ENCODE results near the gene FNBP1. TPM values are rescaled to one million over a fixed set of nuclear protein-coding genes. Genes with fewer than 3 reads are reported as not detected.

Gene FNBP1
- polyA plus RNA-seq, 2 of the 4 experiments (the other 2 are of a cell fraction): 10.6 to 15.6 TPM

GRCh38 chr9:130027533-130028365 is 15.2 kb downstream of the FNBP1 start:
- Histone ChIP-seq H3K4me1 (peaks cover 34% of the 10 kb centered on the region), H3K4me2 (no peak overlapping the region), H3K9me3 (peaks cover 5% of the 10 kb centered on the region; the same call in 1 of the 3 replicates), H3K4me3 (no peak overlapping the region), H3K27ac (no peak overlapping the region)
- TF ChIP-seq SREBF2 (IDR thresholded peaks at IDR 0.05): no peak
- TF ChIP-seq NPAS2 (CRISPR knock-in tag; IDR thresholded peaks at IDR 0.05; ENCODE audit: borderline replicate concordance): no peak
- no peak for TF ChIP-seq HOXA7 (CRISPR knock-in tag; IDR thresholded peaks at IDR 0.05)
- no peak for TF ChIP-seq REST (IDR thresholded peaks at IDR 0.05)
- TF ChIP-seq BHLHE40 (IDR thresholded peaks at IDR 0.05; ENCODE audit: low read depth, low read length): no peak
- TF ChIP-seq MAZ (IDR thresholded peaks at IDR 0.05; ENCODE audit: borderline replicate concordance, low read depth, low read length): no peak
- TF ChIP-seq FOXS1 (CRISPR knock-in tag; IDR thresholded peaks at IDR 0.05): no peak
- no peak for TF ChIP-seq CBX2 (IDR thresholded peaks at IDR 0.05; ENCODE audit: borderline replicate concordance, low read depth)
- no peak for TF ChIP-seq RAD21 (conservative IDR thresholded peaks at IDR 0.05 in 1 of 2, IDR thresholded peaks at IDR 0.05 in 1 of 2)
- no peak for TF ChIP-seq RFX5 (IDR thresholded peaks at IDR 0.05)
- FAIRE-seq: no peak
- WGBS (ENCODE audit: missing lambda C conversion rate): 87% methylated on average over 9 of the region's 9 CpGs
- ChIA-PET CTCF (interaction anchor here (1.0 to 3.5 kb wide), 7 partner anchors 12 to 143 kb away, joined by 3 to 13 read pairs (median 3); no protein-coding TSS in a partner anchor), POLR2A (no interaction called here)
- ATAC-seq: no peak
- DNase-seq (ENCODE audit: low read depth in 1 of 2, low spot score in 1 of 2): no peak

- 93% methylated on average over 2 of the region's 2 CpGs for WGBS (ENCODE audit: missing lambda C conversion rate)
- Histone ChIP-seq H3K27ac (no peak overlapping the region), H3K4me2 (no peak overlapping the region), H3K4me3 (no peak overlapping the region), H3K4me1 (peaks cover 34% of the 10 kb centered on the region), H3K9me3 (peaks cover 5% of the 10 kb centered on the region; the same call in 1 of the 3 replicates)
- CTCF ChIA-PET: interaction anchor here (1.3 to 3.5 kb wide), 3 partner anchors 13 to 84 kb away, joined by 3 to 13 read pairs (median 3); no protein-coding TSS in a partner anchor
- DNase-seq (ENCODE audit: low read depth in 1 of 2, low spot score in 1 of 2) (no peak), ATAC-seq (no peak), FAIRE-seq (no peak)
- TF ChIP-seq POLR2AphosphoS2 (conservative IDR thresholded peaks at IDR 0.05; ENCODE audit: low read length) (no peak), GATA3 (IDR thresholded peaks at IDR 0.05; ENCODE audit: borderline replicate concordance) (no peak), ZC3H11A (IDR thresholded peaks at IDR 0.05) (no peak), RNF2 (IDR thresholded peaks at IDR 0.05; ENCODE audit: borderline replicate concordance, low read depth) (no peak), NFE2L2 (conservative IDR thresholded peaks at IDR 0.05; ENCODE audit: low read length) (no peak), ZSCAN20 (CRISPR knock-in tag; IDR thresholded peaks at IDR 0.05) (no peak), HOXA7 (CRISPR knock-in tag; IDR thresholded peaks at IDR 0.05) (no peak), CBX8 (IDR thresholded peaks at IDR 0.05) (no peak), RARB (CRISPR knock-in tag; IDR thresholded peaks at IDR 0.05) (no peak), POLR2A (IDR thresholded peaks at IDR 0.05; ENCODE audit: low read length) (no peak), NR3C1 (IDR thresholded peaks at IDR 0.05) (no peak), NPAS2 (CRISPR knock-in tag; IDR thresholded peaks at IDR 0.05; ENCODE audit: borderline replicate concordance) (no peak), RFX5 (IDR thresholded peaks at IDR 0.05) (no peak), CEBPB (IDR thresholded peaks at IDR 0.05) (no peak), JUNB (IDR thresholded peaks at IDR 0.05) (no peak)
- POLR2A ChIA-PET: no interaction called here
Observed at GRCh38 chr9:130026583-130027340, 16.2 kb downstream of the FNBP1 start.
